HG03196 (cell line): ENCODE measurements around the gene THUMPD2.
"Not testable (repeated sequence)": the region's sequence is repeated elsewhere in the genome, so short reads cannot be mapped to it uniquely, and the experiment has no call there.

Source experiments
- ATAC-seq: cut with Tn5 transposase; IDR thresholded peaks from one replicate; pipeline ENCODE4 v1.9.1; 2021; ENCODE audit not compliant: unreplicated experiment

THUMPD2 gene, protein sequence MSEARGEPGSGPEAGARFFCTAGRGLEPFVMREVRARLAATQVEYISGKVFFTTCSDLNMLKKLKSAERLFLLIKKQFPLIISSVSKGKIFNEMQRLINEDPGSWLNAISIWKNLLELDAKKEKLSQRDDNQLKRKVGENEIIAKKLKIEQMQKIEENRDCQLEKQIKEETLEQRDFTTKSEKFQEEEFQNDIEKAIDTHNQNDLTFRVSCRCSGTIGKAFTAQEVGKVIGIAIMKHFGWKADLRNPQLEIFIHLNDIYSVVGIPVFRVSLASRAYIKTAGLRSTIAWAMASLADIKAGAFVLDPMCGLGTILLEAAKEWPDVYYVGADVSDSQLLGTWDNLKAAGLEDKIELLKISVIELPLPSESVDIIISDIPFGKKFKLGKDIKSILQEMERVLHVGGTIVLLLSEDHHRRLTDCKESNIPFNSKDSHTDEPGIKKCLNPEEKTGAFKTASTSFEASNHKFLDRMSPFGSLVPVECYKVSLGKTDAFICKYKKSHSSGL

GRCh38 chr2:39778775-39779340, at the start of gene THUMPD2:
Gene THUMPD2 (minus strand): TSS chr2:39779258. CDS start chr2:39779239, 19 bp downstream.
- peak; percentile 73 for ATAC-seq

GRCh38 chr2:39821871-39822270, 42.8 kb upstream of the THUMPD2 start:
- no peak for ATAC-seq

DNA sequence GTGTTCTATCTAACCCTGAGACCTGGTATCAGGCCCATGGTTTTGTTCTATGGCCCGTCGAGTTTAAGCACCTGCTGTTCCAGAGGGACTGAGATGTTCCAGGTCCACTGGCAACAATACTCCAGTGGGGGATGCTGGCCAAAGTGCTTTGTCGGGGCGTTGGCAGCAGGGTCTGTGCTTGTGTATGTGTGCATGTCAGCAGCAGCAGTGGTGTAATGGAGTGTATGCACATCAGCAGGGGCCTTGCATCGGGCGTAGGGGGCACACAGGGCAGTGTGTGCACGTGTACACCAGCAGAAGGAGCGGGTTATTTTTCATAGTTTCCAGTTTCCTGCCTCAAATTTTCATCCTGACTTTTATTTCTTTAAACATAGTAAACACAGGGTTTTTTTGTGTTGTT, 37.8 kb upstream of the THUMPD2 start:
- ATAC-seq = no peak

DNA sequence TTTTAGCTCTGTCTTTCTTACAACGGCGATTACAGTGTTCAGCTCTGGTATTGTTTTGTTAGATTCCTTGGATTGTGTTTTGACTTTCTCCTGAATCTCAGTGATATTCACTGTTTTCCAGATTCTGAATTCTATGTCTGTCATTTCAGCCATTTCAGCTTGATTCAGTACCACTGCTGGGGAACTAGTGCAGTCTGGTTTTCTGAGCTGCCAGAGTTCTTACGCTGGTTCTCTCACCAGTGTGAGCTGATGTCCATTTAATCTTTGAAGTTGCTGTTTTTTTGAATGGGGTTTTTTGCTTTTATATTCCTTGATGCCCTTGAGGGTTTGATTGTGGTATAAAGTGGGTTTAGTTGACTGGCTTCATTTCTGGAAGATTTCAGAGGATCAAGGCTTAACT, 37.4 kb upstream of the THUMPD2 start:
- no peak for ATAC-seq

DNA sequence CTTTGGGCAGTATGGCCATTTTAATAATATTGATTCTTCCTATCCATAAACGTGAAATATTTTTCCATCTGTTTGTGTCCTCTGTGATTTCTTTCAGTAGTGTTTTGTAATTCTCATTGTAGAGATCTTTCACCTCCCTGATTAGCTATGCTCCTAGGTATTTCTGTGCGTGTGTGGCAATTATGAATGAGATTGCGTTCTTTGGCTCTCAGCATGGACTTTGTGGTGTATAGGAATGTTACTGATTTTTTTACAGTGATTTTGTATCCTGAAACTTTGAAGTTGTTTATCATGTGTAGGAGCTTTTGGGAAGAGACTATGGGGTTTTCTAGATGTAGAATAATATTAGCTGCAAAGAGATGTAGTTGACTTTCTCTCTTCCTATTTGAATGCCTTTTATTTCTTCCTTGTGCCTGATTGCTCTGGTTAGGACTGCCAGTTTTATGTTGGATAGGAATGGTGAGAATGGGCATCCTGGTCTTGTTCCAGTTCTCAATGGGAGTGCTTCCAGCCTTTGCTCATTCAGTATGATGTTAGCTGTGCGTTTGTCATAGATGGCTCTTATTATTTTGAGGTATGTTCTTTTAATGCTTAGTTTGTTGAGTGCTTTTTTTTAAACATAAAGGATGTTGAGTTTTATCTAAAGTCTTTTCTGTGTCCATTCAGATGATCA, 27.0 kb upstream of the THUMPD2 start:
- ATAC-seq = no peak

DNA sequence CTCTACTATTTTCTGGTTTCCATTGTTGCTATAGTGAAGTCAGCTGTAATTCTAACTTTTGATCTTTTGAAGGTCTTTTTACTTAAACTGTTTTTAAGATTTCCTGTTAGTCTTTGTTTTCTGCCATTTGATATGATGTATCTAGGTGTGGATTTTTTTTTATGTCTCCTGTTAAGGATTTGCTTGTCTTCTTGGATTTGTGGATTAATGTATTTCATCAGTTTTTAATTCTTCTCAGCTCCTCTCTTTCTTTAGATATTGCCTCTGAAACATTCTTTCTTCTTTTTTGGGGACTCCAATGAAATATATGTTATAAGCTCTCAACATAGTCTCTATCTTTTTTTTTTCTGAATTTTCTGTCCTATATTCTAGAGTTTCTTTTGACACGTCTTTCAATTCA, 24.8 kb upstream of the THUMPD2 start:
- no peak for ATAC-seq

DNA sequence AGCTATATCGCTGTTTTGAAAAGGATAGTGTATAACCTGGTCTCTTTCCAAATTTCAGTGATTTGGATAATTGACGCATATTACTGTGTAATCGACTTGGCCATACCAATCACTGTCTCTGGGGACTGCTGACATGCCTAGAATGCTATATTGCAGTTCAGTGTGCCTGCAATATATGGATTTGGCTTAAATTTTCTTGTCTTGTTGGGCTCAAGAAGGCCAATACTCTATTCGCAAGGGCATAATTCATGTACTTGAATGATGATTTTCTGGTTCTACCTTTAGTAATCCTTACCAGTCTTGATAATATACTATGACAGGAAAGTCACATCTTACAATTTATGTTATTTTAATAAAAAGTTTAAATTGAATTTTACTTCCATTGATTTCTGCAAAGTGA, 21.7 kb upstream of the THUMPD2 start:
- no peak for ATAC-seq

DNA sequence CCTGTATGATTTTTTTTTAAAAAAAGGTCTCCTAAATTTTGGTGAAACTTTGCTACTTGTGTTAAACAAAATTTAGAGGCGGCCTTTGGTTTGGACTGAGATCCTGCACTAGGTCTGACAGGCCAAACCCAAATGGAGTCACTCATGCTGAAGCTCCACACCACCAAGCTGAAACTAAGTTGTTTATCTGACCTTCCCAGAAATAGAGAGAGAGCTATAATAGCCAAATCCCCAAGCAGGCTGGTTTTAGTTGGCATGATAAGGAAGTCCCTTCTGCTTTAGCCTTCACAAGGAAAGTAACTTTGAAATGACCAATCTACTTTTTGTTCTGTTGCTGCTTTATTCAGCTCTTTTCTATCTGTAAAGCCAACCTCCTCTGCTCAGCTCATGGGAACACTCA, 17.1 kb upstream of the THUMPD2 start:
- no peak for ATAC-seq

DNA sequence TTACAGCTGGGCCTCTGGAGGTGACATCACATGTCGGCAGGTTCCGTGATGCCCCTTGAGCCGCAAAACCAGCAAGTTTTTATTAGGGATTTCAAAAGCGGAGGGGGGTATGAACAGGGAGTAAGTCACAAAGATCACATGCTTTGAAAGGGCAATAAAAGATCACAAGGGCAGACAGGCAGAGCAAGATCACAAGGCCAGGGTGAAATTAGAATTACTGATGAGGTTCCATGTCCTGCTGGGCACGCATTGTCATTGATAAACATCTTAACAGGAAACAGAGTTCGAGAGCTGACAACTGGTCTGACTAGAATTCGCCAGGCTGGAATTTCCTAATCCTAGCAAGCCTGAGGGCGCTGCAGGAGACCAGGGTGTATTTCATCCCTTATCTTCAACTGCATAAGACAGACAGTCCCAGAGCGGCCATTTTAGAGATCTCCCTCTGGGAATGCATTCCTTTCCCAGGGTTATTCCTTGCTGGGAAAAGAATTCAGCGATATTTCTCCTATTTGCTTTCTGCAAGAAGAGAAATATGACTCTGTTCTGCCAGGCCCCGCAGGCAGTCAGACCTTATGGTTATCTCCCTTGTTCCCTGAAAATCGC, 11.3 kb upstream of the THUMPD2 start:
- not testable (repeated sequence) for ATAC-seq

DNA sequence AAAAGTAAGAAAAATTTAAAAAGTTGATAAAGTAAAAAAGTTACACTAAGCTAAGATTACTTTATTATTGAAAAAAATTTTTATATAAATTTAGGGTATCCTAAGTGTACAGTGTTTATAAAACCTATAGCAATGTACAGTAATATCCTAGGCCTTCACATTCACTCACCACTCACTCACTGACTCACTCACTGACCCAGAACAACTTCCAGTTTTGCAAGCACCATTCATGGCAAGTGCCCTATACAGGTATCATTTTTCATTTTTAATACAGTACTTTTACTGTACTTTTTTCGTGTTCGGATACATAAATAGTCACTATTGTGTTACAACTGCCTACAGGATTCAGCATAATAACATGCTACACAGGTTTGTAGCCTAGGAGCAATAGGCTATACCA, 8.9 kb upstream of the THUMPD2 start:
- ATAC-seq = no peak

GRCh38 chr2:39786761-39787522, 7.9 kb upstream of the THUMPD2 start:
- no peak for ATAC-seq

DNA sequence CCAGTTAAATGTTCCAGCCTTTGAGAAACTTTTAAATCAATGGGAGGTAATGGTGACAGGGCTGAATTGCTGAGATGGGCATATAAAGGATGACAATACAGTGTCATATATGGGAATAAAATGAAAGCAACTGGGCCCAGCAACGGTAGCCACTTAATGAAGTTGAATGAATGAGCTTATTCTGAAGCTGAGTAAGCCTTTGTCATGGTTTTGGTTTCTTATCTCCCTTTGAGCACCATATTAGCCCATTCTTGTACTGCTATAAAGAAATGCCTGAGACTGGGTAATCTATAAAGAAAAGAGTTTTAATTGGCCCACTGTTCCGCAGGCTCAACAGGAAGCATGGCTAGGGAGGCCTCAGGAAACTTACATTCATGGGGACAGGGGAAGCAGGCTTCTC, 3.5 kb upstream of the THUMPD2 start:
- ATAC-seq = no peak

DNA sequence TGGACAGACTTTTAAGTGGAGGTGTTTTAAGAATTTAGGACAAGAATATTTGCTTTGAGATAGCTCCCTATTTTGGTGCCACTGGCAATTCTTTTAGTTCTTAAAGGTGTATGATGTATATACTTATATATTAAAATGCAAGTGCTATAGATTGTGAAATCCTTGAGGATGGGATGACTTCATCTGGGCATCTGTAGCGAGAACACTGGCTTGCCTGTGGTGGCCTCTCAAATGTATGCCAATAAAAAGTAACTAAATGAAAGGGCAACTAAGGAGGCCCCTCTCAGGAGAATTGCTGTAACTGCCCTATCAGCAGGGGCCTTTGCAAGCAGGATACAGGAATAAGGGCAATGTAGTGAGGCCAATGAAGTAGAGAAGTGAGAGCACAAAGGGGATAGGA, 2.6 kb upstream of the THUMPD2 start:
- no peak for ATAC-seq

DNA sequence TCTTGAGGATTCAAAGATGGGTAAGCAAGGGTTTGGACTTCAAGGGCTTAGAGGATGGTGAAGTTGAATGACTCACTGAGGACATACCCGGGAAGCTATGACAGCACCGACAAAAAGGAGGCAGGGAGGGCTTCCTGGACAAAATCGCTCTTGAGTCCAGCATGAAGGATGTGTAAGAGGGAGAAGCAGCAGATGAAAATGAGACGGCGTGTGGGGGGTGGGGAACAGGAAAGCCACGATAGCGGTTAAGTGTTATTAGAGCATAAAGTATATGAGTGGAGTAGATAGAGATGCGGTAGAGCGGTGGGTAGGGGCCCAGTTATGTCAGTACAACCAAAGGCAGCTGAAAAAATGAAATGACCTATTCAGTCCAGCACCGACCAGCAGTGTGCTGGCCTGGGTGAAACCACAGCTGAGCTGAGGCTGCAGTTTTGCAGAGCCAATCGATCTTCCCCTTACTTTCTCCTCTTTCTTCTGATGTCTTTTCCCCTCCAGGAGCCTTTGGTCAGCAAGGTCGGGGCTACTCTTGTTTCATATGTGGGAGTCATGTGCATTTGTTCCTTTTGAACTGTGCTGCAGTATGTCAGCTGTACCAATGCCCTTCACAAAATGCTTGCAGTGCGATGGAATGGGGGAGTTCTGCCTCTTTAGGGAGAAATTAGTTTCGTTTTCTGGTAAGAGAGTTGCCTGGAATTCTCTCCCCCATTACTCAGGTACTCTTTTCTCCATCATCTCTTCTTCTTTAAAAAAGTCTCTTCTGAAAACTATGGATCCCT, 2.0 kb upstream of the THUMPD2 start:
- ATAC-seq = no peak

DNA sequence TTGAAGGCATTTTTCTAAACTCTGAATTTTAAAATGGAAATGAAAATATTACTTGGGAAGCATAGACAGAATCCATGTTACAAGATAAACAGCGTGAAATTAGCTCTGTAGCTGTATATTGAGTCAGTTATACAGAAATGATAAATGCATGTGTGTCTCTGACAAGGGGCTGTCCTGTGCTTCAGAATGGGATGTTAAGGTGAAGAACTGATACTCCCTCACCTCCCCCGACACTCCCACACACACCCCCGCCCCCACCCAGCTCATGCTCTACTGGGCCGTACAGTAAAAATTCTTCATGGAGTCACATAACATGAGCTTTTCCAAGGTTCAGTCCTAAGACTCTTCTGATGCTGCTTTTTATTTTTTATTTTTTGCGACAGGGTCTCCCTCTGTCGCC, 869 bp upstream of the THUMPD2 start:
- ATAC-seq = no peak

DNA sequence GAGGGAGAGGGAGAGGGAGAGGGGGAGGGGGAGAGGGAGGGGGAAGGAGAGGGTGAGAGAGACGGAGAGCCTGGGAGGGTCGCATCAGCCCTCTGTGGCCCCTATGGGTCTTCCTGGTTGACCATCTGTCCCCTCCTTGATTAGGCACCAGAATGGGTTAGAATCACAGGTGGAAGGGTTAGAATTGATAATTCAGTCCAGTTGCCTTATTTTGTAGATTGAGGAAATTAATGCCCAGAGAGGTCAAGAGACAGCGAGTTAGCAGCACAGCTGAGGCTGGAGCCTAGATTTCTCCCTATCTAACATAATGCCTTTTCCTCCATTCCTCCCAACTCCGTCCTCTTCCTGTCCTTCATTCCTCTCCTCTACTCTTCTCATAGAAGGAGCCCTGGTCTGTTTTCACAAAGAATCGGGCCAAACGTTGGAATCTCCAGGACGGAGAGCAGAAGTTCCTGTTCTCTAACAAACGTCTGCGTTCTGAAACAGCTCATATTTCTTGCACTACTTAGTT, 338 bp upstream of the THUMPD2 start:
- ATAC-seq = no peak

DNA sequence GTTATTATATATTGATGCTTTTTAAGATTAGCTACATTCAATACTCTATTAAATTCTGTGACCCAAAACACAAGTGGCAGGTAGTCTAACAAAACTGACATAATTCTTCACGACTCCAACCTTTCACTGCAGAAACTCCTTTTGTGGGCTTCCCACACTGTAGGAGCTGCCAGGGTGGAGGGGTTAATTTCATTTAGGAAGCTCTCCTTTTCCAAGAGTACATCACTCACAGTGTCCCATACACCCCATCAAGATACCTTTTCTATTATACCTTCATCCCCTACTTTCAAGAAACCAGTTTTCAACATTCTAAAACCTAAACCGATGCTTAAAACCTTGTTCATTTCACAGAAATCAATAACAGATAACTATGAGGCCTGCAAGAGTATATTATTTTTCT, 825 bp downstream of the THUMPD2 start:
- no peak for ATAC-seq

GRCh38 chr2:39772812-39773152, 6.3 kb downstream of the THUMPD2 start:
- no peak for ATAC-seq

- no peak for ATAC-seq
Measured at GRCh38 chr2:39772086-39772811, 6.8 kb downstream of the THUMPD2 start.
